Thyroid gland (tissue), 4 donors: ENCODE measurements around the gene AFF3. TPM values are rescaled to one million over a fixed set of nuclear protein-coding genes. Genes with fewer than 3 reads are reported as not detected.

Experiments used
- DNase-seq, 2 donors: peaks; one replicate each; pipeline ENCODE4 v3.0.0-alpha.2; 2019
- H3K27ac ChIP-seq, 3 donors: fragments of 200-600 bp; sonication (generic); 1 replicate in 2 of 3; 2 replicates in 1 of 3; pipeline ENCODE4 v1.5.1; 2016 to 2019; ENCODE audit warnings: mild to moderate bottlenecking in 1 of 3, moderate library complexity in 1 of 3
- H3K27me3 ChIP-seq: fragments of 200-600 bp; sonication (generic); one replicate; pipeline ENCODE4 v1.5.1; 2019
- H3K36me3 ChIP-seq, 2 donors: fragments of 200-600 bp; sonication (generic); one replicate each; pipeline ENCODE4 v1.5.1; 2016 to 2019
- H3K4me1 ChIP-seq, 2 donors: fragments of 200-600 bp; sonication (generic); one replicate each; pipeline ENCODE4 v1.5.1; 2017 to 2019
- H3K4me3 ChIP-seq, 3 donors: fragments of 200-600 bp; sonication (generic); replicated peaks in 1 of 3; 1 replicate in 2 of 3; 2 replicates in 1 of 3; pipeline ENCODE4 v1.5.1; 2016; ENCODE audit warnings: mild to moderate bottlenecking in 1 of 3
- H3K9me3 ChIP-seq: fragments of 200-600 bp; sonication (generic); one replicate; pipeline ENCODE4 v1.5.1; 2017
- CTCF ChIP-seq, 6 experiments: fragments of 200-600 bp in 3 of 6; fragments of 450-650 bp in 3 of 6; sonication (generic) in 3 of 6; IDR thresholded peaks; one replicate each; pipeline ENCODE4 v1.5.1; 2016 to 2019; ENCODE audit warnings: antibody characterized with exemption in 6 of 6, mild to moderate bottlenecking in 2 of 6, inconsistent platforms in 1 of 6, moderate library complexity in 1 of 6
- POLR2A ChIP-seq, 2 donors: fragments of 450-650 bp; IDR thresholded peaks; one replicate each; pipeline ENCODE4 v1.6.1; 2017; ENCODE audit warnings: antibody characterized with exemption in 2 of 2, mild to moderate bottlenecking in 2 of 2, moderate library complexity in 1 of 2
- WGBS, 2 donors: methylation state at CpG; one replicate each; pipeline ENCODE4 v1.1.5; 2017; 5-methylcytosine and 5-hydroxymethylcytosine counted together
- intact Hi-C: fragments of 100-400 bp; cut with DNase I; formaldehyde crosslinking; loops from one replicate; pipeline ENCODE4 v1.15.1; 2023
- total RNA-seq, 4 donors: library from RNA; depleted of rRNA; stranded (reverse); fragments of >200 nt; gene quantifications; one replicate each; pipeline ENCODE4 v1.2.3, GENCODE V29; 2016

AFF3 gene
- total RNA-seq, 4 donors from 2014 or later: 0.54 to 2.6 (median 1.1) TPM

- Histone ChIP-seq H3K27ac (no peak overlapping the region), H3K4me3 (no peak overlapping the region), H3K4me1 (no peaks in the 10 kb centered on the region), H3K27me3 (no peaks in the 10 kb centered on the region), H3K36me3 (no peaks in the 10 kb centered on the region), H3K9me3 (no peaks in the 10 kb centered on the region)
- DNase-seq: no peak
- 92 to 97% methylated on average over 8 of the region's 8 CpGs for WGBS, 2 donors
- intact Hi-C loops: no loop called here
- TF ChIP-seq CTCF (IDR thresholded peaks at IDR 0.05): no peak
- TF ChIP-seq POLR2A (IDR thresholded peaks at IDR 0.05): no peak
Observed at GRCh38 chr2:99652862-99653261, 489.5 kb downstream of the AFF3 start.

DNA sequence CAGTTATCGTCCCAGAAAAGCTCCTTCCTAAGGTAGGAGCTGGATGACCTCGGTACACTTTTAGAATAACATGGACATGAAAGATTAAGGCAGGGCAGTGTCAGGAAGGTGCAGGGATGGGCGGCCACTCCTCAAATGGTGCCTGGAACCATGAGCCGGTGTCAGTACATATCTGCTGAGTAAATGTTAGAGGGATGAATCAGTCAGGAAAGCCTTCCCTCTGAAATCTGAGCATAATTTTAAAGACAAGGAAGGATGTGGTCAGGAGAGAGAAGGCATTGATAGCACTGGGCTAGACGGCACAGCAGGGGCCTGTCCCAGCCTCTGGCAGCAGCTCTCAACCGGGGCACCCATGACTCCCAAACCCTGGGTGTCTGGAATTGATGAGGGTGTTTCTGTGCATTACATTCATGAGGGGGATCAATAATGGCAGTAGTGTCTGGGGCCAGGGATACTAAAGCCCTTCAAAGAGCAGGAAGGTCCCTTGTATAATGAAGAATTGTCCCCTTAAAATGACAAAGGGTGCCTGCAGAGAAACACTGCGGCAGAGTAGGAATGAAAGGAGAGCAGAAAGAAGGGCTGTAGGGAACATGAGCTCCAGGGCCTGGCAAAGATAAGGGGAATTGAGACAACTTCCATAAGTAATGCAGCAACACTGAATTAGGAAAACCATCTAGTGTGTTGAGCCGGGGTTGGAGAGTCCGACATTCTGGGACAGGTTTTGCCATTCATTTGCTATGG lies 490.3 kb downstream of the AFF3 start:
- Histone ChIP-seq H3K4me3 (no peak overlapping the region), H3K9me3 (no peaks in the 10 kb centered on the region), H3K4me1 (no peaks in the 10 kb centered on the region), H3K27me3 (no peaks in the 10 kb centered on the region), H3K27ac (no peak overlapping the region), H3K36me3 (no peaks in the 10 kb centered on the region)
- 88 to 92% methylated on average over 9 of the region's 9 CpGs for WGBS, 2 donors
- TF ChIP-seq POLR2A (IDR thresholded peaks at IDR 0.05) (no peak), CTCF (IDR thresholded peaks at IDR 0.05) (no peak)
- no peak for DNase-seq
- intact Hi-C loops: no loop called here

DNA sequence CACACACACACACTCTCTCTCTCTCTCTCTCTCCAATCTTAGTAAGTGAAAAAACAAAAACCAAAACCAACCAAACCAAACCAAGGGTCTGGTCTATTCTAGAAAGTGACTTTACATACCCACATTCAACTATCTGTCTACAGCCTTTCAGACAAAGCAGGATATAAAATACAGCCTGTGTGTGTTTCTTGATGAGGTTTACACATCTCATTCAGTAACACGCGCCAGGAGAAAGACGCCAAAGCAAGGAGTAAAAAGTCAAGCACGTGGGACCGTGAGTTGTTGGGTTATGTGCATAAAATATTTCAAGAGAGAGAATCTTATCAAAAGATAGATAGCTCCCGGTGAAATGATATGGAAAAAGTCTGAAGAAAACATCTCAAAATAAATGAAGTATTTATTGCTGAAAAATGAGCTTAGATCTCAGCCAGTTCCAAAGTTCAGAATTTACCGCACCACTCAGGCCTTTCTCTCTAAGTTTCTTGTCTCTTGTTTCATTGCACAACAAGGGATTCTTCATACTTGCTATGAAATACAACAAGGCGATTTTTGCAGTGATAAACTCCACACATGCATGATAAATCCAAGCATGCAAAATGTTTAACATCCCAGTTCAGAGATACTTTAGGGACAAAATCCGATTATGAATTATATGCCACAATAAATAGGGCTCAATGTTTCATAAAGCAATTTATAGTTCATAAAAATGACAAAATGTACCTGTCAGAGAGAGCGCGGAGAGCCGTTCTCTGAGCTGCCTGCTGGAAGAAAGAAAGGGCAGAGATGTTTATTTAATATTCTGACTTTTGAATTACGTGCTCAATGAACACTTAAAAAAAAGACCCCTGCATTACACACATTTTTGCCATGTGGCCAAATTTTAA lies 493.2 kb downstream of the AFF3 start:
- H3K27ac ChIP-seq: no peak overlapping the region
- H3K27me3 ChIP-seq: no peaks in the 10 kb centered on the region
- no peak for DNase-seq
- H3K36me3 ChIP-seq: no peaks in the 10 kb centered on the region
- no peaks in the 10 kb centered on the region for H3K4me1 ChIP-seq
- intact Hi-C loops: no loop called here
- no peak for TF ChIP-seq CTCF (IDR thresholded peaks at IDR 0.05)
- TF ChIP-seq POLR2A (IDR thresholded peaks at IDR 0.05): no peak
- no peak overlapping the region for H3K4me3 ChIP-seq
- 79 to 86% methylated on average over 13 of the region's 13 CpGs for WGBS, 2 donors
- H3K9me3 ChIP-seq: no peaks in the 10 kb centered on the region

DNA sequence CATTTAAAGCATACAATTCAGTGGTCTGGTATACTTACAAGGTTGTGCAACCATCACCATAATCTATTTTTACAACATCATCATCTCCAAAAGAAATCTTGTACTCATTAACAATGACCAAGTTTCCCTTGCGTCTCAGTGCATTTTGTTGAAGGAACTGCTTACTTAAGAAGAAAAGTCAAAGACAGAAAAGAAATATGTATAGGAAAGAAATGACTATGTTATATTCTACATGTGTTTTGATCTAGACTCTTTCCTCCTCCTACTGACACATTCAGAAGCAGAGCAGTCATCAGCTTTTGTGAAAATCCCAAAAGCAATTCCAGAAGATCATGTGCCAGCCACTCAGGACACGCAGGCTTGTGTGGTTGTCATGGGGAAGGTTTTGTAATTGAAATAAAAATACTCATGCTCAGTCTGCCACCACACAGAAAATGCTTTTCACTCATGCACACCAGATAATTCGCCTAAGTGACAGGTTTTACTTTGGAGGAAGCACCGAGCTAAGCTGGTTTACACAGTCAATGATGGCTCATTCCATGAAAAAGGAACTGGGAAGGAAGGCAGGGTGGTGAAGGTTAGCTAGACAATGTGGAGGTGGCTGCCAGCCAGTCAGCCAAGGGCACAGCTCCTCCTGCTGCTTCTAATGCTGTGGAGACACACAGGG lies 494.1 kb downstream of the AFF3 start:
- no peak overlapping the region for H3K4me3 ChIP-seq
- no peak for DNase-seq
- no peak overlapping the region for H3K27ac ChIP-seq

More for the DNA sequence above, 494.1 kb downstream of the AFF3 start:
- intact Hi-C loops: no loop called here
- WGBS, 2 donors: 49 to 55% methylated on average over 4 of the region's 4 CpGs
- no peaks in the 10 kb centered on the region for H3K36me3 ChIP-seq
- no peaks in the 10 kb centered on the region for H3K27me3 ChIP-seq
- H3K9me3 ChIP-seq: no peaks in the 10 kb centered on the region
- TF ChIP-seq POLR2A (IDR thresholded peaks at IDR 0.05) (no peak), CTCF (IDR thresholded peaks at IDR 0.05) (no peak)
- no peaks in the 10 kb centered on the region for H3K4me1 ChIP-seq
